Uterus (tissue), 2 donors: ENCODE measurements around the gene SUCNR1.

Experiments used
- CTCF ChIP-seq, 4 experiments: fragments of 200-600 bp in 2 of 4; fragments of 450-650 bp in 2 of 4; sonication (generic) in 2 of 4; IDR thresholded peaks; one replicate each; pipeline ENCODE4 v1.5.1; 2016 to 2019; ENCODE audit warnings: antibody characterized with exemption in 4 of 4, mild to moderate bottlenecking in 2 of 4, moderate library complexity in 1 of 4
- POLR2A ChIP-seq, 2 donors: fragments of 450-650 bp; IDR thresholded peaks; one replicate each; pipeline ENCODE4 v1.6.1; 2016; ENCODE audit warnings: antibody characterized with exemption in 2 of 2, mild to moderate bottlenecking in 1 of 2, moderate library complexity in 1 of 2

DNA sequence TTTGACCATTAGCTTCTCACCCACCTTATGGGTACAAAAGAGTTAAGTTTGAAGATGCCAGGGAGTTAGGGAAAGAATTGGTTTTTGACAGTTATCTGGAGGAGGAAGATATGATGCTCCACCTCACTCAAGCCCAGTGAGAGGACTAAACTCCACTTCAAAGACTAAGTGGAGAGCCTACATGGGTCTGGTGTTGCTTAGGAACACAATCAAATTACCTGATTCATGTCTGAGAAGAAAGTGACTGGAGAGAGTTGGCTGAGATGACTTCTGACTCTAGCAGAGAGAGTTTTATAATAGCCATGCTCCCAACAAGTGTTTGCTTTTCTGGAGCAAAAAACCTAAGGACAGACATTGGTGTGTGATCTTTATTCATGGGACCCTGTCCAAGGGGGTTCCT, 43.3 kb downstream of the SUCNR1 start:
- TF ChIP-seq CTCF (IDR thresholded peaks at IDR 0.05) (no peak), POLR2A (IDR thresholded peaks at IDR 0.05) (no peak)
